Astrocyte (in vitro differentiated cells and primary cell): Measurements from ENCODE around the gene SRSF1. TPM values are rescaled to one million over a fixed set of nuclear protein-coding genes. Genes with fewer than 3 reads are reported as not detected.

ENCODE experiments used
- DNase-seq: peaks from one replicate; pipeline ENCODE4 v3.0.0-alpha.2; 2010; ENCODE audit warnings: low read depth
- FAIRE-seq: peaks from 2 replicates; lab custom pipeline; 2011; peaks lifted over from hg19 to GRCh38; lab: Jason Lieb, UNC
- H2AFZ ChIP-seq: 2 replicates; pipeline ENCODE4 v1.6.0; 2012; ENCODE audit warnings: low read depth, low read length, inconsistent platforms
- H3K27ac ChIP-seq: 2 replicates; pipeline ENCODE4 v1.5.1; 2011; ENCODE audit warnings: low read depth, low read length, inconsistent platforms
- H3K27me3 ChIP-seq: 2 replicates; pipeline ENCODE4 v1.6.0; 2011; ENCODE audit warnings: low read length, inconsistent platforms; ENCODE audit not compliant: insufficient read depth
- H3K36me3 ChIP-seq: 2 replicates; pipeline ENCODE4 v1.5.1; 2011; ENCODE audit warnings: low read length, inconsistent platforms; ENCODE audit not compliant: insufficient read depth
- H3K4me1 ChIP-seq: 2 replicates; pipeline ENCODE4 v1.5.1; 2011; ENCODE audit warnings: low read length, inconsistent platforms; ENCODE audit not compliant: insufficient read depth
- H3K4me2 ChIP-seq: 2 replicates; pipeline ENCODE4 v1.6.0; 2012; ENCODE audit warnings: low read length, inconsistent platforms
- H3K4me3 ChIP-seq: 2 replicates; pipeline ENCODE4 v1.5.1; 2011; ENCODE audit warnings: low read depth, mild to moderate bottlenecking, low read length, inconsistent platforms; ENCODE audit not compliant: insufficient read depth
- H3K79me2 ChIP-seq: 2 replicates; pipeline ENCODE4 v1.6.0; 2012; ENCODE audit warnings: mild to moderate bottlenecking, low read length, inconsistent platforms; ENCODE audit not compliant: insufficient read depth
- H3K9ac ChIP-seq: 2 replicates; pipeline ENCODE4 v1.6.0; 2012; ENCODE audit warnings: mild to moderate bottlenecking, low read length, inconsistent platforms
- H3K9me3 ChIP-seq: 2 replicates; pipeline ENCODE4 v1.5.1; 2012; ENCODE audit warnings: low read depth, mild to moderate bottlenecking, low read length, inconsistent platforms; ENCODE audit not compliant: insufficient read depth
- H4K20me1 ChIP-seq: 2 replicates; pipeline ENCODE4 v1.6.0; 2012; ENCODE audit warnings: low read length, inconsistent platforms; ENCODE audit not compliant: insufficient read depth
- H3K27ac Mint-ChIP-seq: one replicate; pipeline ENCODE4 v1.8.0; 2021; ENCODE audit warnings: mild to moderate bottlenecking, mixed read lengths; ENCODE audit not compliant: unreplicated experiment
- H3K27me3 Mint-ChIP-seq: one replicate; pipeline ENCODE4 v1.8.0; 2021; ENCODE audit warnings: low read depth, mixed read lengths; ENCODE audit not compliant: unreplicated experiment
- H3K36me3 Mint-ChIP-seq: one replicate; pipeline ENCODE4 v1.8.0; 2021; ENCODE audit warnings: low read depth, mixed read lengths; ENCODE audit not compliant: unreplicated experiment
- H3K4me1 Mint-ChIP-seq: one replicate; pipeline ENCODE4 v1.8.0; 2021; ENCODE audit warnings: low read depth, mixed read lengths; ENCODE audit not compliant: unreplicated experiment
- H3K4me3 Mint-ChIP-seq: one replicate; pipeline ENCODE4 v1.8.0; 2021; ENCODE audit warnings: mild to moderate bottlenecking, moderate library complexity, mixed read lengths; ENCODE audit not compliant: unreplicated experiment
- H3K9me3 Mint-ChIP-seq: one replicate; pipeline ENCODE4 v1.8.0; 2021; ENCODE audit warnings: mild to moderate bottlenecking, mixed read lengths; ENCODE audit not compliant: unreplicated experiment
- EZH2 ChIP-seq: IDR thresholded peaks from 2 replicates; pipeline ENCODE4 v1.6.1; 2012; ENCODE audit warnings: mild to moderate bottlenecking, low read length, inconsistent platforms; ENCODE audit not compliant: insufficient read depth
- total RNA-seq: library from RNA; stranded (reverse); gene quantifications from 2 replicates; pipeline ENCODE4 v1.2.1, GENCODE V29; 2021
- TF ChIP-seq, protein P1 (sequence below): IDR thresholded peaks from 2 replicates; pipeline ENCODE4 v1.5.1; 2011; ENCODE audit warnings: low read depth, mild to moderate bottlenecking, inconsistent platforms, low read length, moderate library complexity; ENCODE audit not compliant: insufficient read depth

Gene SRSF1
- total RNA-seq, 1 donor from 2014 or later, result 196 TPM

DNA sequence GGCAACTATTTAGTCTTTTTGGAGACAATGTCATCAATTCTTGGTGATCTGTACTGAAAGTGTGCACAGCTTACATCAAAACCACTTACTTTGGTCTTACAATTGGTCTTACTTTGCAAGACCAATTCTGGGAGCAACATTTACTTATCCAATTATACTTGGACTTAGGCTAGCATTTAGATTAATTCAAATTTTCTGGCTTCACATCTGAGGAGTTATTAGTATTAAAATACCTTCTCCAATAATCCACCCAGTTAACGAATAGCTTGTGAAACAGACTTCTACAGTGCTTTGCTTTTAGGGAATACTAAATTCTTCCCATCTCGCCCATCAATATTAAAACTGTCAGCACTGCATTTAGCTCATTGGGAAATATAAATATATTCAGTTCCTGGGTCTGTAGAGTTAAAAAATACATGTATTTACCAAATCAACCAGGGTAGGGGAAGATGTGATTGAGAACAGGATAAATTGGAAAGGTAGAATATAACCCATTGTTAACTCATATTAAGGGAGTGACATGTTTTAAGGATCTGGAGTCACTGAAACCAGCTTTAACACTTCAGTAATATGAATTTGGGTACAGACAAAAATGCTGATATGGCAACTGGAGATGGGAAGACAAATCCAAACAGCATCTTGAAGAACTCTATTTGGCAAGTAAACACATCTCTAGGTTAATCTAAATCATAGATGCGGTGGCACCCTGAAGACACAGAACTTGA is 9.8 kb downstream of the SRSF1 start:
- Histone ChIP-seq H3K4me1 (no peaks in the 10 kb centered on the region), H4K20me1 (peaks cover 46% of the 10 kb centered on the region), H2AFZ (no peak overlapping the region), H3K9me3 (no peaks in the 10 kb centered on the region), H3K36me3 (peaks cover 27% of the 10 kb centered on the region), H3K79me2 (peaks cover 23% of the 10 kb centered on the region), H3K27ac (no peak overlapping the region), H3K4me3 (no peak overlapping the region), H3K4me2 (no peak overlapping the region), H3K9ac (no peak overlapping the region), H3K27me3 (no peaks in the 10 kb centered on the region)
- TF ChIP-seq EZH2, result no peak
- TF ChIP-seq, protein P1, sequence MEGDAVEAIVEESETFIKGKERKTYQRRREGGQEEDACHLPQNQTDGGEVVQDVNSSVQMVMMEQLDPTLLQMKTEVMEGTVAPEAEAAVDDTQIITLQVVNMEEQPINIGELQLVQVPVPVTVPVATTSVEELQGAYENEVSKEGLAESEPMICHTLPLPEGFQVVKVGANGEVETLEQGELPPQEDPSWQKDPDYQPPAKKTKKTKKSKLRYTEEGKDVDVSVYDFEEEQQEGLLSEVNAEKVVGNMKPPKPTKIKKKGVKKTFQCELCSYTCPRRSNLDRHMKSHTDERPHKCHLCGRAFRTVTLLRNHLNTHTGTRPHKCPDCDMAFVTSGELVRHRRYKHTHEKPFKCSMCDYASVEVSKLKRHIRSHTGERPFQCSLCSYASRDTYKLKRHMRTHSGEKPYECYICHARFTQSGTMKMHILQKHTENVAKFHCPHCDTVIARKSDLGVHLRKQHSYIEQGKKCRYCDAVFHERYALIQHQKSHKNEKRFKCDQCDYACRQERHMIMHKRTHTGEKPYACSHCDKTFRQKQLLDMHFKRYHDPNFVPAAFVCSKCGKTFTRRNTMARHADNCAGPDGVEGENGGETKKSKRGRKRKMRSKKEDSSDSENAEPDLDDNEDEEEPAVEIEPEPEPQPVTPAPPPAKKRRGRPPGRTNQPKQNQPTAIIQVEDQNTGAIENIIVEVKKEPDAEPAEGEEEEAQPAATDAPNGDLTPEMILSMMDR, result no peak
- no peaks in the 10 kb centered on the region for H3K9me3 Mint-ChIP-seq
- FAIRE-seq, result no peak
- H3K4me1 Mint-ChIP-seq, result peaks cover 33% of the 10 kb centered on the region
- no peaks in the 10 kb centered on the region for H3K27me3 Mint-ChIP-seq
- H3K27ac Mint-ChIP-seq, result no peak overlapping the region
- no peak overlapping the region for H3K4me3 Mint-ChIP-seq
- no peak for DNase-seq
- peaks cover 4% of the 10 kb centered on the region for H3K36me3 Mint-ChIP-seq

- H3K4me1 ChIP-seq, result no peaks in the 10 kb centered on the region
- no peak overlapping the region for H3K4me2 ChIP-seq
- DNase-seq, result peak; percentile 56
- H2AFZ ChIP-seq, result no peak overlapping the region
- H3K9ac ChIP-seq, result no peak overlapping the region
- H3K9me3 Mint-ChIP-seq, result no peaks in the 10 kb centered on the region
- peaks cover 30% of the 10 kb centered on the region for H4K20me1 ChIP-seq
- no peak overlapping the region for H3K27ac ChIP-seq
- H3K36me3 Mint-ChIP-seq, result peaks cover 4% of the 10 kb centered on the region
- no peak overlapping the region for H3K27ac Mint-ChIP-seq
- H3K27me3 ChIP-seq, result no peaks in the 10 kb centered on the region
- no peak overlapping the region for H3K4me3 ChIP-seq
- H3K4me1 Mint-ChIP-seq, result peaks cover 32% of the 10 kb centered on the region
- no peak overlapping the region for H3K4me3 Mint-ChIP-seq
- peaks cover 17% of the 10 kb centered on the region for H3K36me3 ChIP-seq
- peaks cover 15% of the 10 kb centered on the region for H3K79me2 ChIP-seq
- FAIRE-seq, result peak; percentile 26
- no peaks in the 10 kb centered on the region for H3K27me3 Mint-ChIP-seq
- H3K9me3 ChIP-seq, result no peaks in the 10 kb centered on the region
- TF ChIP-seq, protein P1, result peak; percentile 65
- no peak for TF ChIP-seq EZH2
Measured at GRCh38 chr17:57995076-57995956, 11.7 kb downstream of the SRSF1 start.
